Inferior parietal cortex (tissue), 1 donor: ENCODE measurements around the gene DDX24.

ENCODE experiments used
- DNase-seq: peaks from one replicate; pipeline ENCODE4 v3.0.0-alpha.2; 2016; ENCODE audit errors: extremely low spot score

DDX24 gene

GRCh38 chr14:94080621-94081385 is at the start of gene DDX24, which contains the start of gene IFI27L1:
Gene DDX24, minus strand, starts transcription at chr14:94081202. Its CDS starts 1,460 bp downstream, at chr14:94079742.
Gene IFI27L1, plus strand, starts transcription at chr14:94081310. Its CDS starts 15,628 bp downstream, at chr14:94096938.
- DNase-seq: peak; percentile 93

DNA sequence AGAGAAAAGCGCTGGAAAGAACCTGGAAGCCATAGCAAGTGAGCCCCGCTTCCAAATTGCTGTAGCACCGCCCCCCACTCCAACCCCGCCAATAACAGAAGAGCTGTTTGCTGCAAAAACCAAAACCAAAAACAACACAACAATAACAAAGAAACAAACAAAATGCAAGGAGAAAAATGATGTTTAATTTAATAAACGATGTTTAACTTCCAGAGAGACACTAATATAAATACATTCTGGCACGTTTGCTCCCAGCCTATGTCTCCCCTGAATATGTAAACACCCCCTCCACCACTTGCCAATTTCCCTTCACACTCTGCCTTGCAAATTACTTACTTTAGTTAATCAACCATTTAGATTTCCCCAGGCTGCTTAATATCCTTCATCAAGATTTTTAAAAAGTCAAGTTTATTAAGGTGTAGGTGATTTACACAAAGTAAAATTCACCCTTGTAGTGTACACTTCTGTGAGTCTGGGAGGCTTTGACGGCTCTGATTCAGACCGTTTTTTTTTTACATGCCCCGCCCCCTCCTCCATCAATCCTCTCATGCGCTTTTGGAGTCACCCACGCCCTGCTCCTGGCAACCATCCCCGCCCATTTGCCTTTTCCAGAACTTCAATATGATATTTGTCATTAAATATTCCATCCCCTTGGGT is 48.9 kb upstream of the DDX24 start:
- peak; percentile 45 for DNase-seq

DNA sequence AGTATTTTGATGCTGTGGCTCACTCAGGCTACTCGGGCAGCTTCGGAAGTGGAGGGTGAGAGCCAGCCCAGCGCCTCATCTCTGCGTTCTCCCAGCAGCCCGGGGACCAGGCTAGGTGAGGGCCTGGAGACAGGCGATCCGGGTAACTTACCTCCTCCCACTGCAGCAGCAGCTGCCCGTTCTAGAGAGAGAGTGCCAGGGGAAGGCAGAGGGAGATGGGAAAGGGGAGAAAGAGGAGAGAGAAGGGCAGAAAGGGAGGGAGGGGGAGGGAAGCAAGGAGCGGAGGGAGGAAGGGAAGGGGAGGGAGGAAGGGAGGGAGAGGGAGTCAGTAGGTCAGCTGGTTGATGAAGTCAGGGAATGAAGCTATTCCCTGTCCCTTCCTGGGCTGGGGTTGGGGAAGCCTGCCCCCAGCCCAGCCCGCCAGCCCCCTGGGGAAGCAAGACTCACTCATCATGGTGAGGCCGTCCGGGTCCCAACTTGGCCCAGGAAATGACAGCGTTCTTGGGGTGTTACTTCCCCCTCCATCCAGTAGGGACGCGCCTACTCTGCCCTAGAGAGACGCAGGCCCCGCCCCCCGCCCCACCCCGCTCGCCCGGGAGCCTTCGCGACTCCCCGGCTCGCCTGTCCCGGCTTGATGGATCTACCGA is 48.2 kb upstream of the DDX24 start, which contains the start of gene IFI27L2:
TSS of gene IFI27L2 (minus strand) at position 494 of the 647 bp plus-strand sequence. CDS start at position 454, 40 bp downstream.
- DNase-seq: peak; percentile 66

DNA sequence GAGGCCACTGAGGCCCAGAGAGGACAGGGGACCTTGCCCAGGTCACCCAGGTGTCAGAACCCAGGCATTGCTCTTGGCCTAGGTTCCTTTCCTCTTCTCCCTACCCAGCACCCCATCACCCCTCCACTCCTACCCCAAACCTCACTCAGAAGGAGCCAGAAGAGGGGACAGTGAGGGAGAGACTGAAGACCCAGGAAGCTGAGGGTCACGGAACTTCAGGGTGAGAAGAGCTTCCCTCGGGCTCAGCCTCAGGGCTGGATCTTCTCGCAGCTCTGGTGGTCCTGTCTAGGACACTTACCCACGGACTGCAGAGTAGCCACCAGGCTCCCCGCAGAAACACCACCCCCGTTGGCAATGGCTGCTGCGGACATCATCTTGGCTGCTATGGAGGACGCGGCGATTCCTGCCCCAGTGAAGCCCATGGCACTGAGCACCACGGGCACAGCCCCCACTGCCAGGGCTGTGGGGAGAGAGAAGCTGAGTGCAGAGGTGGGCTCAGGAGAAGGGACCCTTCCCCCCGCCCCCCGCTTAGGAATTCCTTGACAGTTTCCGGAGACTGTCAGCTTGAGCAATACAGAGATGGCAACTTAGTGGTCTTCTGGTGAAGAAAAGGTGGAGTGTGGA is 47.3 kb upstream of the DDX24 start:
- no peak for DNase-seq

GRCh38 chr14:94127330-94127729 is 46.3 kb upstream of the DDX24 start:
- no peak for DNase-seq

DNA sequence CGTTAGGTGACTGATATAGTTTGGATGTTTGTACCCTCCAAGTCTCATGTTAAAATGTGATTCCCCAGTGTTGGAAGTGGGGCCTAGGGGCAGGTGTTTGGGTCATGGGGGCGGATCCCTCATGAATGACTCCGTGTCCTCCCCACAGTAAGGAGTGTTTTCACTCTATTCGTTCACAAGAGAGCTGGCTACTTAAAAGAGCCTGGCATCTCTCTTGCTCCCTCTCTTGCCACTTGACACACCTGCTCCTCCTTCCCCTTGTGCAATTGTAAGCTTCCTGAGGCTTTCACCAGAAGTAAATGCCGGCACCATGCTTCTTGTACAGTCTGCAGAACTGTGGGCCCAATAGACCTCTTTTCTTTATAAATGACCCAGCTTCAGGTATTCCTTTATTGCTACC is 45.8 kb upstream of the DDX24 start:
- DNase-seq: no peak

- DNase-seq: no peak
Measured at GRCh38 chr14:94126419-94126677, 45.3 kb upstream of the DDX24 start.

DNA sequence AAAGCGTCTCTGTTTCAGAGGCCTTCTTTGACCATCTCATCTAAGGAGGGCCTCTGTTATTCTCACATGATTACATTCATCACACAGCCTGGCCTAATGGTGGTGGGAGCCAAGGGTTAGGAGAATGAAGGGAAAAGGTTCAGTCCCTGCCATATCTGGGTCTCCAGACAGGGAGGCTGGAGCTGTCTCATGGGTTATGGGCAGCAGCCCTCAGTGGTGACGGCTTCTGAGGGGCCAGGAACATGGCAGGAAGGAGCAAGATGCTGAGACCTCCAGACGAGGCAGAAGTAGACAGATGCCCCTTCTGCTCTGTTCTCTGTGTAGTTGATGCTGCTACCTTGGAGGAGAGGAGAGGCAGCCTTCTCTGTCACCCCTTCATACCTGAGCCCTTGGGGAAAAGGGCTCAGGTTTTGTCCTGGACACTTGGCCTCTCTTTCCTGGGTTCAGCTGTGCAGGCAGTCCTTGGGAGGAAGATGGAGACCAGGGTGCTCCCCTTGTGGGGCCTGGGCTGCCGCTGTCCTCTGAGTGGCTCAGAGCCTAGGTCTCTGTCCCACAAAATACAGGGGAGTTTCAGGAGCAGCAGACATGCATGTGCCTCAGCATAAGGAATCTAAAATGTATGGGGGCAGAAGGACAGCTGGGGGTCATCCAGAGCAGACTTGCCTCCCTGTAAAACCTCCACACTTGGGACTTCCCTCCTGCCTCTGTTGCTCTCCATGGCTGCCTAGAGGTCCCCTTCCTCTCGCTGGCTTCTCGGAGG is 44.8 kb upstream of the DDX24 start:
- DNase-seq: no peak

GRCh38 chr14:94124582-94125377 is 43.8 kb upstream of the DDX24 start:
- DNase-seq: peak; percentile 32

- DNase-seq: no peak
Measured at GRCh38 chr14:94123868-94124267, 42.9 kb upstream of the DDX24 start.

GRCh38 chr14:94123296-94123695 is 42.3 kb upstream of the DDX24 start:
- DNase-seq: no peak

- no peak for DNase-seq
Measured at GRCh38 chr14:94122438-94122837, 41.4 kb upstream of the DDX24 start.

DNA sequence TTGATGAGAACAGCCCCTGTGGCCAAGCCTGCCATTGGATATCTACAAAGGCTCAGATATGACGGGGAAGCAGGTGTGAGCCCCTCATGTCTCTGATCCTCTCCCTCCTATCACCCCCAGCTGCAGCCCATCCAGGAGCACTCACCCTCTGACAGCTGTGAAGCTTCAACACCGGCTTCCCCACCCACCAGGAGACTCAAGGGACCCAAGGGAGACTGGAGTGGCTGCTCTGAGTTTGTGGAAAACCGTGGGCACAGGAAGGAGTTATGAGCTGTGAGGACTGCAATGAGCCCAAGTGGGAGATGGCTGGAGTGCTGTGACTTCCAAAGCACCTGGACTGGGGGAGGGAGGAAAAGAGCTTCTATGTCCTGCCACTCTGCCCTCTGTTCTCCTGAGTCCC is 40.5 kb upstream of the DDX24 start:
- DNase-seq: no peak

- DNase-seq: no peak
Measured at GRCh38 chr14:94120667-94121340, 39.8 kb upstream of the DDX24 start.

DNA sequence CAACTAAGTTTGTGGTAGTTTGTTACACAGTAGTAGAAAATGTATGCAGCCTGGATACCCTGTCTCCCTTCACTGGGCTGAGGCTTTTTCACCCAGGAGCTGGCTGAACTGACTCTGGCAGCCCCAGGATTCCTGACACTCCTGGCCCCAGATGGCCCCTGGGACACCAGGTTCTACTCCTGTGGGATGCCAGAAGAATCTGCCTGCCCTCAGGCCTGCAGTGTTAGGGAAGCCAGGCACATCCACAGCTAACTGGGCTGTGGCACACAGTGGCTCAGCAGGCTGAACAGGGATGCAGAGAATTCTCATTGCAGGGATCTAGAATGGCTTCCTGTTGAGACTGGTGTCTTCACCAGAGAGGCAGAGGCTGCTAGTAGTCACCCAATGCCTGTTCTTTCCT is 38.1 kb upstream of the DDX24 start:
- DNase-seq: no peak

- DNase-seq: no peak
Measured at GRCh38 chr14:94117856-94118255, 36.9 kb upstream of the DDX24 start.

DNA sequence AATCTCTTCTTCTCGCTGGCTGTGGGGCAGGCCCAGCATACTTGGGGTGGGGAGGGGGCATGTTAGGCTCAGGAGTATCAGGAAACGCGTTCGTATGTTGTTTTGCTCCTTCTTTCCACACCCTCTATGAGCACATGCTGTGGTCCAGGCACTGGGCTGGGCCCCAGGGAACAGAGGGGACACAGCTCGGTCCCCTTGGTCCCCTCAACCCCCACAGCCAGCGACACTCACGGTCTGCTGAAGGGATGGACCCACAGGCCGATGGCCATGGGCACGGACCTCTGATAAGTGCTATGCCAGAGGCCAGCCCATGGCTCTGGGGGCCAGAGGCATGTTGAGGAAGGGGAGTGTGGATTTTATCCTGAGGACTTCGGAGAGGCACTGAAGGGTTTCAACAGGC is 35.7 kb upstream of the DDX24 start:
- no peak for DNase-seq

DNA sequence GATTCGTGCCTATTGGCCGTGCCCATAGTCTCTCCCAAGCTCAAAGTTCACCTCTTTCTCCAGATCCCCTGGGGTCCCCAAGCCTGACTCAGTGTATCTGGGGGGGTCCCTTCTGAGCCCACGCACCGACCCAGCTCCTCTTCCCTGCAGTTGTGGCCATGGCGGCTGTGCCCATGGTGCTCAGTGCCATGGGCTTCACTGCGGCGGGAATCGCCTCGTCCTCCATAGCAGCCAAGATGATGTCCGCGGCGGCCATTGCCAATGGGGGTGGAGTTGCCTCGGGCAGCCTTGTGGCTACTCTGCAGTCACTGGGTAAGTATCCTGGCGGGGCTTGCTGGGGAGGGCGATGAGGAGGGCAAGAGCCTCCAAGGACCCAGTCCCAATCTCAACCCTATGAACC is 34.6 kb upstream of the DDX24 start:
- DNase-seq: no peak

- no peak for DNase-seq
Measured at GRCh38 chr14:94115058-94115591, 34.1 kb upstream of the DDX24 start.

GRCh38 chr14:94114589-94115057 is 33.6 kb upstream of the DDX24 start:
- no peak for DNase-seq
